HG03103 (cell line): ENCODE measurements around the gene FMNL2.

Experiments
- ATAC-seq: cut with Tn5 transposase; IDR thresholded peaks from one replicate; pipeline ENCODE4 v1.9.1; 2021; ENCODE audit warnings: low read depth; ENCODE audit not compliant: unreplicated experiment

FMNL2 gene

GRCh38 chr2:152420936-152421335, 86.0 kb downstream of the FMNL2 start:
- ATAC-seq, result no peak

- ATAC-seq, result peak; percentile 69
Measured at GRCh38 chr2:152421521-152422370, 86.8 kb downstream of the FMNL2 start.

GRCh38 chr2:152423684-152424083, 88.7 kb downstream of the FMNL2 start:
- no peak for ATAC-seq

GRCh38 chr2:152425765-152426727, 91.1 kb downstream of the FMNL2 start:
- ATAC-seq, result no peak

- ATAC-seq, result no peak
Measured at GRCh38 chr2:152426801-152427200, 91.8 kb downstream of the FMNL2 start.

GRCh38 chr2:152427902-152428301, 92.9 kb downstream of the FMNL2 start:
- ATAC-seq, result no peak

GRCh38 chr2:152428800-152429582, 94.0 kb downstream of the FMNL2 start:
- no peak for ATAC-seq

- ATAC-seq, result no peak
Measured at GRCh38 chr2:152430876-152431275, 95.9 kb downstream of the FMNL2 start.

GRCh38 chr2:152431370-152432098, 96.6 kb downstream of the FMNL2 start:
- no peak for ATAC-seq

- ATAC-seq, result no peak
Measured at GRCh38 chr2:152432206-152432653, 97.3 kb downstream of the FMNL2 start.

GRCh38 chr2:152432765-152433164, 97.8 kb downstream of the FMNL2 start:
- no peak for ATAC-seq

- no peak for ATAC-seq
Measured at GRCh38 chr2:152433289-152433688, 98.3 kb downstream of the FMNL2 start.

- ATAC-seq, result no peak
Measured at GRCh38 chr2:152433791-152434190, 98.8 kb downstream of the FMNL2 start.

GRCh38 chr2:152434395-152435182, 99.6 kb downstream of the FMNL2 start:
- no peak for ATAC-seq

- no peak for ATAC-seq
Measured at GRCh38 chr2:152436148-152436547, 101.2 kb downstream of the FMNL2 start.

- no peak for ATAC-seq
Measured at GRCh38 chr2:152437276-152438108, 102.5 kb downstream of the FMNL2 start.

GRCh38 chr2:152440049-152440448, 105.1 kb downstream of the FMNL2 start:
- ATAC-seq, result no peak

GRCh38 chr2:152440460-152440859, 105.5 kb downstream of the FMNL2 start:
- no peak for ATAC-seq
